ENCODE data around the gene ARL8A.

- TF ChIP-seq CTCF (IDR thresholded peaks at IDR 0.05) (no peak), POLR2A (IDR thresholded peaks at IDR 0.05) (no peak)
Observed at GRCh38 chr1:202112859-202113689, 31.5 kb downstream of the ARL8A start.

Measured in right lobe of liver (tissue), 4 donors.